Measurements from ENCODE around the gene PATJ. TPM values are rescaled to one million over a fixed set of nuclear protein-coding genes. Genes with fewer than 3 reads are reported as not detected.

The PATJ gene
- total RNA-seq, 1 experiment from 2014 or later: 47.3 TPM

GRCh38 chr1:61926597-61926996 lies 184.3 kb downstream of the PATJ start:
- no peaks in the 10 kb centered on the region for H3K23me2 ChIP-seq (ENCODE audit: insufficient read length, low read depth, low read length, poor library complexity, severe bottlenecking)
- no peaks in the 10 kb centered on the region for H4K20me1 ChIP-seq (ENCODE audit: control insufficient read depth, insufficient read depth, insufficient read length)
- no peaks in the 10 kb centered on the region for H3K9me3 ChIP-seq (ENCODE audit: control insufficient read depth, low read depth, low read length)
- no peak overlapping the region for H3K23ac ChIP-seq (ENCODE audit: insufficient read length, low read depth, low read length)
- no peak overlapping the region for H2BK120ac ChIP-seq (ENCODE audit: low read depth, low read length, poor library complexity, severe bottlenecking)
- no peak overlapping the region for H4K8ac ChIP-seq (replicated peaks; ENCODE audit: insufficient read length, low read depth, low read length)
- TF ChIP-seq CTCF (conservative IDR thresholded peaks at IDR 0.05): no peak
- no peaks in the 10 kb centered on the region for H3K27me3 ChIP-seq (ENCODE audit: insufficient read depth, low read length)
- WGBS (ENCODE audit: extremely low coverage, insufficient read length, low lambda C conversion rate): no CpG with 5 or more reads among the region's 3 CpGs
- no peak overlapping the region for H3K9ac ChIP-seq (ENCODE audit: extremely low read depth, insufficient read length, low read length)
- no peak overlapping the region for H3T11ph ChIP-seq (ENCODE audit: low read length)
- DNase-seq: no peak
- H3K36me3 Mint-ChIP-seq (ENCODE audit: insufficient read depth in 1 of 3, low read depth in 3 of 3): peaks cover 0 to 20% (median 8%) of the 10 kb centered on the region in 3 experiments; a peak in 3 of 7 replicates
- no peak overlapping the region for H2BK12ac ChIP-seq (ENCODE audit: insufficient read length, low read depth, low read length)
- no peak overlapping the region for H3K18ac ChIP-seq (ENCODE audit: insufficient read length, low read depth, low read length)
- no peaks in the 10 kb centered on the region for H3K79me2 ChIP-seq (ENCODE audit: insufficient read depth, low read length)
- no peak overlapping the region for H2AK5ac ChIP-seq (ENCODE audit: insufficient read length, low read length)
- H2BK15ac ChIP-seq (ENCODE audit: low read depth, low read length): no peak overlapping the region
- no peak overlapping the region for H3K14ac ChIP-seq (ENCODE audit: insufficient read depth, low read length)
- no peaks in the 10 kb centered on the region for H3K79me1 ChIP-seq (ENCODE audit: insufficient read depth, low read depth, low read length, poor library complexity, severe bottlenecking)
- H3K4me1 ChIP-seq (ENCODE audit: insufficient read depth, low read length): no peaks in the 10 kb centered on the region
- H3K56ac ChIP-seq (ENCODE audit: insufficient read length, low read depth, low read length): no peak overlapping the region
- H3K27me3 Mint-ChIP-seq (ENCODE audit: low read depth): no peaks in the 10 kb centered on the region; the same call in 1 of the 2 replicates
- no peak overlapping the region for H4K91ac ChIP-seq (ENCODE audit: insufficient read length, low read depth, low read length)
- peaks cover 10 to 14% of the 10 kb centered on the region in 2 experiments for H3K4me1 Mint-ChIP-seq
- no peak overlapping the region for H3K4me3 Mint-ChIP-seq
- H2BK20ac ChIP-seq (ENCODE audit: low read depth, low read length, poor library complexity, severe bottlenecking): no peak overlapping the region
- H3K27ac ChIP-seq (ENCODE audit: insufficient read length, low read depth, low read length): no peak overlapping the region
- H2BK5ac ChIP-seq (ENCODE audit: insufficient read length, low read length): no peak overlapping the region
- H3K4me2 ChIP-seq (ENCODE audit: insufficient read depth, insufficient read length, low read length): no peak overlapping the region
- H4K5ac ChIP-seq (ENCODE audit: insufficient read length, low read depth, low read length): no peak overlapping the region
- 0 out of 7 replicates have a peak overlapping the region, but pooled peaks of 1 of the 3 experiments have one; percentile 47 for H3K27ac Mint-ChIP-seq
- no peak overlapping the region for H2AFZ ChIP-seq (ENCODE audit: low read length)
- no peaks in the 10 kb centered on the region for H3K9me3 Mint-ChIP-seq
- no peak overlapping the region for H3K4ac ChIP-seq (ENCODE audit: low read depth, low read length)

Data from H9 (cell line).